Measurements from ENCODE around the gene MYH15.
A peak's percentile ranks its signal among the peaks of the same experiment; 100 is the strongest.

MYH15 gene
- total RNA-seq, result 0 to 0.36 (median 0.12) reads per million in 18 experiments

GRCh38 chr3:108510496-108510895, at the start of gene MYH15:
Gene MYH15 (minus strand): TSS chr3:108510596. CDS start chr3:108510530, 66 bp downstream.
- no peak for DNase-seq

DNA sequence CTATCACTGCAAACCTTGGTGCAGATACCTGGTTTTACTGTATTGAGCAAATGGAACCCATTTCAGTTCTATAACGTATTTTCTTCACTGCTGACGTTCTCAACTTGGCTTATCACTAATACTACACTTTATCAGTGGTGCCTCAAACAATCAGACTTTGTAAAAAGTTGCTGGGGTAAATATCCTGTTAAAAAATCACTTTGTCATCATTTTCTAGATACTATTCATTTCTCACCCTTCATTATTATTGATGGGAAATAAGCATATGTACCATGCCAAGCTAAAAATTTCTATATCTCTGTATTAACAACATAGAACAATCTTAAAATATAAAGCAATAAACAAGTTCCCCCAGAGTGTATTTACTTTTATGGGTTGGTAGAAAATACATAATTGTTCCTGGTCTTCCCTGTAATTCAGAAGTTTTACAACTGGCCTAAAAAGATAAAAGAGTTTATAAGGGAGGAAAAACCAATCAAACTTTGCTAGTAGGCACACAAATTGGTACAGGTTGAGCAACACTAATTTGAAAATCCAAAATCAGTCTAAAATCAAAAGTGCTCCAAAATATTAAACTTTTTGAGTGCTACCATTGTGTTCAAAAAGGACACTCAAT, 45.7 kb upstream of the MYH15 start:
- no peak for DNase-seq

DNA sequence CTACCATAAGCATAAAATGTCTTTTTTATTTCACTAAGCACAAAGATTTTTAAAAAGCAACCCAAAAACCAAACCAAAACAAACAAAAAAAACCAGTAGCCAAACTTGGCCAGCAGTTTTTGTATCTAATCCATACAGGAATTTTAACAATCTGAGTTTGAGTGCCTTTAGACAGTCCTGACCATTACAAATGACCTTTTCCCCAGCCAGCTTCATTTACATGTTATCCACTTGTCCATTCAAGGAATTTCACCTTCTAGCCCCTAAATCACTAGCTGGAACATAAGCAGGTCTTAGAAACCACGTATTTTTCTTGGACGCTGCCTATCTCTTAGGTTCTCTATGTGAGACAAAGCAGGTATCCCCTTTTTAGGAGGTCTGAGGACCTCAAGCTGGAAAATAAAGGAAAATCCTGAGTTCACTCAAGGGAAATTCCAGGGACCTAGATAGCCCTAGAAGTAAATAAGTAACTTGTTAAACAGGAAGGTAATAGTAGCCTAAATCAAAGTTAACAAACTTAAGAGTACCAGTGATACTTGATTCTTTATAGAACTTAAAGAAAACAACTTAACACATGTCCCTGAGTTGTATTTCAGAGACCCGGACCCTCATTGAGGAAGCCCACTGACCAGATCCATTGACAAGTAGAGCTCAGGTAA, 44.6 kb upstream of the MYH15 start:
- no peak for DNase-seq

- no peak for DNase-seq
These were observed 43.8 kb upstream of the MYH15 start for GRCh38 chr3:108554229-108554628.

GRCh38 chr3:108552267-108553159, 42.1 kb upstream of the MYH15 start:
- peak; percentile 36 to 71 for DNase-seq

- DNase-seq, result no peak
These were observed 38.5 kb upstream of the MYH15 start for GRCh38 chr3:108548886-108549285.

- DNase-seq, result no peak
These were observed 37.9 kb upstream of the MYH15 start for GRCh38 chr3:108548304-108548703.

- no peak for DNase-seq
These were observed 36.3 kb upstream of the MYH15 start for GRCh38 chr3:108546692-108547091.

DNA sequence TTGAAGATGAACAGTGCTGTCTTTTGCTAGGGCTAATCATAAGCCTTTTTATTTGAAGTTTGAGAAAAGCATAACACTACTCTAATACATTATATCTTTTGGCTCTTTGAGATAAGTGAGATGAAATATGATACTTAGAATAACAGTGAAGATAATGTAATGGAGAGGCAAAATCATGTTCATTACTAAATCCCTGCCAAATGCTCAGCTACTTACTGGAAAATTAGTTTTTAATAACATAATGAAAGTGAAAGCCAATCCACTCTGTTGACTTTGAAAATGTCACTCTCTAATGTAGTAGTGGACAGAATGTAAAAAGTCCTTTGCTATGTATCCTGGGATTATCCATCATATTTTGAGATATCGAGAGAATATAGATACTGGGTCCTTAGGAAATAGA, 35.9 kb upstream of the MYH15 start:
- no peak for DNase-seq

DNA sequence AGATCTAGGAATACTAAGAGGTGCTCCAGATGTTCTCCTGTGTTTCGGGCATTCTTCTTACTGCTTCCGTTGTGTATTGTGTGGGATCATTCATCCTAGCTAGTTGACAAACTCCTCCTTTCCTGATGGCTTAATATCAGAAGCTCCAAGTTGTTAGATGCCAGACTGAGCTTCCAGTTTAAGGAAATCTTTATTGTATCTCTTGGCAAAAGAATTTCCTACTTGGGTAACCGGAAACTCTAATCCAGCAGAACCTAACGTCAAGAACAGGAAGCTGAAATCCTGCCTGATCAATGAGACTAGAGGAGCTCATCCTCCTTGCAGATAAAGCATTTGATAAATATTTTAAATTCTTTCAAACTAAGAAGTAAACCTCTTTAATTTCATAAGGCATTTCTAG, 27.7 kb upstream of the MYH15 start:
- no peak for DNase-seq

- DNase-seq, result peak; percentile 89 to 94
These were observed 18.3 kb upstream of the MYH15 start for GRCh38 chr3:108528459-108529252.

DNA sequence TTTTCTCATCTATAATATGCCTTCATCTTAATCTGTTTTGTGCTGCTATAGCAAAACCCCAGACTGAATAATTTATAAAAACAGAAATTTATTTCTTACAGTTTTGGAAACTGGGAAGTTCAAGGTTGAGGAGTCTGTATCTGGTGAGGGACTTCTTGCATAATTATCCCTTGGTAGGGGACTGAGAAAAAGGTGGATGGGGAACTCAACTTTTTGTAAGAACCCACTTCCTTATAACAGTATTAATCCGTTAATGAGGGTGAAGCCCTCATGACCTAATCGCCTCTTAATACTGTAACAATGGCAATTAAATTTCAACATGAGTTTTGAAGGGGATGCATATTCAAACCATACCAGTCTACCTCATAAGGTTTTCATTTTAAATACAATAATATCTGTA, 17.4 kb upstream of the MYH15 start:
- peak; percentile 24 to 55 for DNase-seq

DNA sequence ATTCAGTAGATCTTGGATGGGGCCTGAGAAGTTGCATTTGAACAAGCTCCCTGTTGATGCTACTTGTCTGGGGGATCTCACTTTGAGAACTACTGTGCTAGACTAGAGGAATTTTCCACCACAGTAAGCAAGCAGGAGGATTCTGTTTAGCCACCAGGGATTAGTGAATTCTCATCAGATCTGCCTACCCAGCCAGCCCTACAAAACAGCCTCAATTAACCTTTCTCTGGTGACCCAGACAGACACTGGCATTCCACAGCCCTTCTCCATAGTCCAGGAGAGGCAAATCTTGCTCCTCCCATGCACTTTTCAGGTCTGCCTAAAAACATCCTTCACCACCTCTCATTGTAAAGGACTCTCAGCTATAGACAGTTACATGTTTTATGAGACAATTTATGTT, 16.7 kb upstream of the MYH15 start:
- no peak for DNase-seq

GRCh38 chr3:108525971-108526370, 15.6 kb upstream of the MYH15 start:
- no peak for DNase-seq

DNA sequence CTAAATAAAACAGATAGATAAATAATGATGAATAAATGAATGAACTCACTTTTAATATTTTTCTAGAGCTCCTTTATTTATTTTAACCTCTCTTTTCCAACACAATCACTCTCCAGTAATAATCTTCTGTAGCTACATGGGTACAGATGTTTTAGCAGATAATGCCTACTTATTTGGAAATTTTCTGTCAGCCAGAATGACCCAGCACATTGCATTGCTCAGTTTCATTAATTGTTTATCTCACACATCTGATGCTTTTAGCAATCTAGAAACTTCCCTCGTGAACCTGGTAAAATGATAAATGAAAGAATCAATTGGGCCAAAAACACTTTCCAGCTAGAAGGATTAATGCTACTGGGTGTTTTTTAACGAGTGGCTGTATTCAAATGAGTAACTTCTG, 14.9 kb upstream of the MYH15 start:
- DNase-seq, result no peak

GRCh38 chr3:108524537-108524936, 14.1 kb upstream of the MYH15 start:
- no peak for DNase-seq

DNA sequence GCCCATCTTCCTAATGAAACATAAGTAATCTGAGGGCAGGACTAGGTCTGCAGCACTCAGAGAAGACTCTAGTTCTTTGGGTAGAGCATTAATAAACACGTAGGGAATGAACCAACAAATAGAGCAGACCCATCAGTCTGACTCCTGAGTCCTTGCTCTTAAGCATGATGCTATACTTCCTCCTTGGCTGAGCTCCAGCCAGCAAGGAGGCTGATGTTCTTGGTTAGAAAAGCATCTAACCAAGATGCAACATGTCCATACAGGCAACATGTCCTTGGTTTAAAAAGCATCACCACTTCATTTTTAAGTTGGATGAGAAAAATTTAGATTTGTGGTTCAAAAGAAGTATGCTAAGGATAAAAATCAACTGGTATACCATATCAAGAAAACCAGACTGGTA, 8.5 kb upstream of the MYH15 start:
- no peak for DNase-seq

GRCh38 chr3:108516881-108517280, 6.5 kb upstream of the MYH15 start:
- DNase-seq, result no peak

DNA sequence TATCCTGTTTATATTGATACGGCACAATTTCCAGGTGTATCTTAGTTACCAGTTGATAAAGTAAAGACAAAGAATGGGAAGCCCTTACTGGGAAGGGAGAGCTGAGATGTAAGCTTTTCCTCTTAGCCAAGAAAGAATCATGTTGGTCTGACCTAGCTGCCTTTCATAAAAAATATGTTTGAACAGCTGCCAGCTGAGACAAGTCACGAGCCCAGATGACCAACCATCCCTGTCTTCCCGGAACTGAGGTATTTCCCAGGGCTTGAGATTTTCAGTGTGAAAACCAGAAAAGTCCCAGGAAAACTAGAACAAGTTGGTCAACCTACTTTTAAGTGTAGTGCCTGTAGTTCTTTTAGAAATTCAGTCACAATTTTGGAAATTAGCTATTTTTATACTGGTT, 3.6 kb upstream of the MYH15 start:
- DNase-seq, result no peak

DNA sequence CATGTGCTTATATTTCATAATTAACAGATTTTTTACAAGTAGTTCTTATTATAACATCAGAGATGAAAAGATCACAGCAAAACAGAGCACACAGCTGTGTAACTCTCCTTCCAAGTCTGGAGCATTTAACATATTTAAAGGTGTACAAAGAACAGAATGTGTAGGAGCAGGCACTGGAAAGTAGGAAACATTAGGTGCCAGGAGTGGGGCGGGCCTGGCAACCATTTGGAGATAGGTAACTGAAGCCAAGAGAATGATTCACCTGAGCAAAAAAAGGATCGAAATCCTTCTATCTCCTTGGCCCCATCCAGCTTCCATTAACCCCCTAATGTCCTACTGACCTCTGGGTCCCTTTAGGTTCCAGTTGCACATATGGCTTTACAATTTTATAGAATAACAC, 2.3 kb upstream of the MYH15 start:
- DNase-seq, result no peak

GRCh38 chr3:108511490-108511889, 1.1 kb upstream of the MYH15 start:
- no peak for DNase-seq

DNA sequence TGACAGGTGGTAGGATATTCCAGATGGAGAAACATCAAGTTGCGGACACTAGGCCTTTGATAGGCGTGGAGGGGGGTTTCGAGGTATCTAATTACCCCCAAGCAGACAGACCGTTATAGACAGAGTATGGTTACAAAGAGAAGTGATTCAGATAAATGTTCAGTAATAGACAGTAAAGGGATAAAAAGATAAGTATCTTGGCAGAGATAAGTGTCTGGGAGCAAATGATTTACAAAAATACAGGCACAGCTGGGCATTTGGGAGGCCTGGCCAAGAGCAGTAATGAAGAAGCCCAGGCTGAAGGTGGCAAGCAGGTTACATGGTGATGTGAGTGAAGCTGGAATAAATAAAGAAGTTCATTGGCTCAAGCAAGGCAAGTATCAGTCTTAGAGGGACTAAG, 659 bp upstream of the MYH15 start:
- DNase-seq, result no peak

DNA sequence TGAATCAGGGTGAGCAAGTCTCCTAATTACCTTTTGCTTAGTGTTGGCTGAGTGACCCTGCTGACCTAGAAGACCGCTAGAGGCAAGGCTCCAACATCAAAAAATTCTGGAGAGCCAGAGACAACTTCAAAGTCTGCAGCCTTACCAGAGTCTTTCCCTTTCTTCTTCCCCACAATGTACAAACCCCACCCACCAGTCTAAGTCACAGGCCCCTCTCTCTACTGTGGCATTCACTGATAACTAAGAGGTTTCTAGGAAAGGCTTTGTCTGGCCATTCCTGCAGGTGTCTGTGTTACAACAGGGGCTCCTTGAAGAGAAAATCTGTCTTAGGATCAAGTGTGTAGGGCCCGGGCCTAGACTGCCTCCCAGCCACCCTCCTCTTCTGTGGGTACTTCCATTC, 525 bp downstream of the MYH15 start:
- no peak for DNase-seq

Data from inflammatory macrophage (primary cell).